NCI-H2196 treated with DMSO at 0.1 percent for 48 hours (cell line): ENCODE measurements around the gene ARHGEF11.
"Not testable (repeated sequence)": the region's sequence is repeated elsewhere in the genome, so short reads cannot be mapped to it uniquely, and the experiment has no call there.

Source experiments
- DNase-seq: peaks from one replicate; lab custom pipeline; 2025; ENCODE audit not compliant: unreplicated experiment; lab: John Stamatoyannopoulos, UW

Gene ARHGEF11

DNA sequence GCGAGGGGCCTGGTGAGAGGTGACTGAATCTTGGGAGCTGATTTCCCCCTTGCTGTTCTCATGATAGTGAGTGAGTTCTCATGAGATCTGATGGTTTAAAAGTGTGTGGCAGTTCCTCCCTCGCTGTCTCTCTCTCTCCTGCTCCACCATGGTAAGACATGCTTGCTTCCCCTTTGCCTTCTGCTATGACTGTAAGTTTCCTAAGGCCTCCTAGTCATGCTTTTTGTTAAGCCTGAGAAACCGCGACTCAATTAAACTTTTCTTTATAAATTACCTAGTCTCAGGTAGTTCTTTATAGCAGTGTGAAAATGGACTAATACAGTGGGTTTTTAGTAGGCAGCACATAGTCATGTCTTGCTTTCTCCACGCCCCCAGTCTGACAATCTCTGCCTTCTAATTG, 10.2 kb upstream of the ARHGEF11 start:
- DNase-seq, result not testable (repeated sequence)

DNA sequence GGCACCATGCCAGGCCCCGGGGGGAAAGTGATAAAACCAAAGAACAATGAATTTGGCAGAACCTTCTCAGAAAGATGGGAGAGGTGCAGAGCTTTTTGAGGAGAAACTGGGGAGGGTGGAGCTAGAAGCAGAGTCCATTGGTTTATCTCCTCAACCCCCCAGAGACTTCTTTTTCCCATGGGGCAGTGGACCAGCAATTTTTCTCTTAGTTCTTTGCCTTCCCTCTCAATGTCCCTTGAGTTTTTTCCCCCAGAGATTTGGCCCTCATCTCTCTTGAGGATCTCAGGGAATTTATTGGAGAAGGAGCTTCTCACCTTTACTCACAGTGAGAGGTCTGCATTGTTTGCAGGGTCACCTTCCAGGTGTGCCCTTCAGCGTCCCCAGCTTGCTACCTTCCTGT, 5.3 kb upstream of the ARHGEF11 start:
- no peak for DNase-seq

DNA sequence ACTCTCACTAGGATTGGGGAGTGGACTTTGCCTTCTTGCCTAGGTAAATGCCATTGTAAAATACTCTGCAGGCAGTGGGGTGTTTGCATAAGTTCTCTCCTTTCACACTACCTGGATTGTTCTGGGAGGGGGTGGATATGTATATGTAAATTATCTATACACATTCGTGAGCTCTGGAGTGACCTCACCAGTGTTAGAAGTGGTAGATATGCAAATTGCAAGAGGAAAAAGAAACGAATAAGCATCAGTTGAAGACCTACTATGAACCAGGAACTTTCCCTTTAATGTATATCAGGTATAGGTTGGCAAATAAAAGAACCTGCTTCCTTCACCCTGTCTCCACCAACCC, 1.5 kb upstream of the ARHGEF11 start:
- DNase-seq, result no peak

DNA sequence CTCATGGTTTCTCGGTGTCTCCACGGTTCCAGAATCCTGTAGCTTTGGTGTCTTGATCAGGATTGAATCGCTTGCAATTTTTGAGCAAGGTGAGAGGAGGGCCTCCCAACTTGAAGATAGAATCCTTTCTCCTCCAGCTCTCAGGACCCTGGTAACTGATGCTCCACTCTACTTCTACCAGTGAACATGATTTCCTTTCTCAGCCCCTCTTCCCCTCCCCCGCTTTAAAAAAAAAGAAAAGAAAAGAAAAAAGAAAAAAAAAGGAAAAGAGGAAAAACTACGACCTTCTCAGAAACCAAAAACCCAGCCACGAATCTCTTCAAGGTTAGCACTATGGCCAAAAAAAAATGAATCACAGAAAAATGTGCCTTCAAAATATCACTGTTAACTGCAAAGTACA, 1.2 kb downstream of the ARHGEF11 start:
- no peak for DNase-seq

DNA sequence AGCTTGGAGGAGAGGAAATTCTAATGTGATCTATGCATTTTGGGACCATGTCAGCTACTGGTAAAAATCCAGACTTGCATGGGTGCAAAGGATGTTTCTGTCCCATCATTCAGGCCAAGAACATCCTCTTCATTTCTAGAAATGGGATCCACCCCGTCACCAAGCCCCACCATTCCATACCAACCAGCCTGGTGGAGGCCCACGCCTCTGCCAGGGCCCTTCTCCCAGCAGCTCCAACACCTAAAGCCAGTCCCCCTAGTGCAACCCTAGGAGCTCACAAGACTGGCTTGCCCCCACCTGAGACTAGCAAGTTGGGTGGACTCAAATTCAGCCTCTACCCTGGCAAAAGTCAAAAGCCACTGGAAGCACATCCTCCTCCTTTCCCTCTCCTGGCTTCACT, 1.9 kb downstream of the ARHGEF11 start:
- DNase-seq, result no peak

DNA sequence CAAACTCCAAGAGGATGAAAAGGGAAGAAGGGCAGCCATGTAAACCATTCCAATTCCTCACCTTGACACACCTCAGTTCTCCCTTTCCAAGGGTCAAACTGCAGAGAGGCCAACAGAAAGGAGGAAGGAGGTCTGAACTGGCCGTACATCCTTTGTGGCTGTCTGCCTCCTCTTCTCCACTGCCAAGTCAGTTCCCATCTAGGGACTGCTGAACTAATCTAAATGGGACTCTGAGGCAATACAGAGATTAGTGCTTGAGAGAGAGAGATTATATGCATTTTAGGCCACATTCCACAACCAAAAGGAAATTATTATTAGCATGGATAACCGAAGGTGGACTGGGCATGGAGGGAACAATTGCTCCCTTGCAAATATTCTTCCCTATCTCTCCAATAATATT, 2.7 kb downstream of the ARHGEF11 start:
- no peak for DNase-seq

DNA sequence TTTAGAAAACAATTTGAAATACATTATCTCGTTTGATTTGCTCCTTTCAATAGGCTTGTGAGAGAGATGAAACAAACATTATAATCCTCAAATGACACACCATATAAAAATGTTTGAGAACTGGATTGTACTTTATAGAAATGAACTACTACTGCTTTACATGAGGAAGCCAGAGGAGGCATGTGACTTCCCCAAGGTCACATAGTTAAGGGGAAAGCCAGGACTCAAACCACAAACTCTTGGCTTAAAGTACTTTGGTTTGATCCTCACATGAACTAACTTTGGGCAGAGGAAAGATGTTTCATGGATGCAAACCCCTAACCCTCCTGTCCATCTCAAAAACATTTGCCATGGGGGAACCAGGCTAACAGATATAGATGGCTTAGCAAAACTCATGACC, 4.7 kb downstream of the ARHGEF11 start:
- DNase-seq, result no peak

DNA sequence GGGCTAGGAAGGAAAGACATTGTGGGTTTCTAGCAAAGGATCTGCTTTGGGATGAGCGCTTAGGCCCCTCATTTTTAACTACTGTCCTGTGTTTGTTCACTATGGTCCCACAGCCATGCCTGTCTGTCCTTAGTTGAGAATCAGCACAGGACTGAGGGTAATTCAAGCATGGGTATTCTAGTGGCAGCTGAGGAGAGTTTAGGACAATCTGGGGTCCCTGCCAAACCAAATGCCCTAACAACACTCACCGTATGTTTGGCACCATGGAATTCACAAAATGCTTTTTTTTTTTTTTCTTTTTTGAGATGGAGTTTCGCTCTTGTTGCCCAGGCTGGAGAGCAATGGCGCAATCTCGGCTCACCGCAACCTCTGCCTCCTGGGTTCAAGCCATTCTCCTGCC, 10.4 kb downstream of the ARHGEF11 start:
- DNase-seq, result no peak

DNA sequence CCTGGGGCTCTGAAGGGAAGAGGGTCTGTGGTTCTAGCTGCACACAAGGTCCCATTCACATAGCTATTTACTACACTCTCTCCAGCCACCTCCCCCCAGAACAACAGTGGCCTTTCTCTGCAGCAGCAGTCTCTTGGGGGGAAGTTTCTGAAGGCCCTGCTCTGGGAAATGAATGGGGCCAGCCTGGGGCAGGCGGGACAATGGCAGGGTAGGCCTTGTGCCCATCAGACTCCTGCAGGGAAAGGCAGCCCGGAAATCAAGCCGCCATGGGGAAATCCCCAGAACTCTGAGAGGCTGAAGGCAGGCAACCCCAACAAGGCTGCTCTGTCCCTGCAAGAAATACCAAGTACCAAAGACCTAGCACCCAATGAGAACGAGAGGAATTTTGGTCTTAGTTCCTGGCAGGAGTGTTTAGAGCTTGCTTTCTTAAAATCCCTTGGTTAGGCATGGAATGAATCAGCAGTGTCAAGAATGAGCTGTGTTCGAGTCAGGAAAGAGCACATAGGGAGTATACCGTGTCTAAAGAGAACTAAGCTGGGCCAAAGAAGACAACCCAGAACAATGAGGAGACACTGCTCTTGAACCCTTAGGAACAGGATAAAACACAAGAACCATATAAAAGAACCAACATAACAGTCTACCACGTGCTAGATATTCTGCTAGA, 11.3 kb downstream of the ARHGEF11 start:
- no peak for DNase-seq

DNA sequence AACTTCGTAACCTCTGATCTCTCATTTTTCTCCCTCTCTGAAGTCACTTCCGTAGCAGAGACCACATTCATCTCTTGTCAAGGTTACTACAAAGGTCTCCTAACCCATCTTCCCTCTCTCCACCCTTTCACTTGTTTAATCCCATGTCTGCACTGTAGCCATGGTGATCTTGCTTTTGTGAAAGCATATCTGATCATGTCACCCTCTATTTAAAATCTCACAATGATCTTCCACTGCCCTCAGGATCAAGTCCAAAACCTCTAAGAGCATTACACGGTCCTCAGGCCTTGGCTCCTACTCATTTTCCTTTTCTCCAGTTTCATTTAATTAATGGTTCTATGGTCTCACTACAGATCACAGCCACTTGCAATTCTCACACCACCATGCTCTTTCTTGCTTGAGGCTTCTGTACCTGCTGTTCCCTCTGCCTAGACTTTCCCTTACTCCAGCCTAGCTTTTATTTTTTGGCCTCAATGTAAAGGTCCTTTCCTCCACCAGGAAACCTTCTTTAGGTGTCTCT, 12.1 kb downstream of the ARHGEF11 start:
- DNase-seq, result no peak

DNA sequence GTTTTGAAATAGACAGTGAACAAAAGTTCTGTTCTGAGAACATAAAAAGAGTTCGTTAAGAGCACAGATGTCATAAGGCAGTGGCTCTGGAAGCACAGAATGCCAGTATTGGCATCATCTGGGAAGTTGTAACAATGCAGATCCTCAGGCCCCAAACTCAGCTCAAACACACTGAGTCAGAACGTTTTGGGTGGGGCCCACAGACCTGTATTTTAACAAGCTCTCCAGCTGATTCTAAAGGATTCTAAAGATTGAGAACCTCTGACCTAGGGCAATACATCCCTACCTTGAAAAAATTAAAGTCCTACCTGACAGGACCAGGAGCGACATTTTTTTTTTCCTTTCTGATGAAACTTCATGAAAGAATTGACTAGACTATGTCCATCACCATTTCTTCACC, 13.2 kb downstream of the ARHGEF11 start:
- DNase-seq, result no peak

DNA sequence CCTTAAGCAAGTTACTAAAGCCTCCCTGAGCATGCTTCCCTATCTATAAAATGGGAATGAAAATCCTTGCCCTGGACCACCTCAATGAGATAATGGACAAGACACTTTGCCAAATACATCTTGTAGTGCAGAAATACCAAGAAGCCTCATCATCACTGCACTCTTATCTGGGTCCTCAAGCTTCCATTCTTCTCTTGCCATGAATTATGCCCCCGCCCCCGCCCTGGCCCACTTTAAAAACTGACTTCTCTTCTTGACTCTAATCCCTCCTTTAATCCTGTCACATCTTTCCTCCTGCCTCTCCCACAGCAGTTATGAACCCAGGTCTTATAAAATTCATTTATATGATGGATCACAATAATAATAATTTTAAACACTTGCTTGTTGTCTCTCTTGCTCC, 14.8 kb downstream of the ARHGEF11 start:
- DNase-seq, result no peak

DNA sequence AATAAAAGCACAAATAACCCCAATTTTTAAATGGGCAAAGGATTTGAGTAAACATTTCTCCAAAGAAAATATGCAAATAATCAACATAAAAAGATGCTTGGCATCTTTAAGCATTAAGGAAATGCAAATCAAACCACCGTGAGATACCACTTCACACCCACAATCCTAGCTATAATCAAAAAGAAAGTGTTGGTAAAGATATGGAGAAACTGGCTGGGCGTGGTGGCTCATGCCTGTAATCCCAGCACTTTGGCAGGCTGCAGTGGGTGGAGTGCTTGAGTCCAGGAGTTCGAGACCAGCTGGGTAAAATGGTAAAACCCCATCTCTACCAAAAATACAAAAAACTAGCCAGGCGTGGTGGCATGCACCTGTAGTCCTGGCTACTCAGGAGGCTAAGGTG, 16.9 kb downstream of the ARHGEF11 start:
- DNase-seq, result no peak

DNA sequence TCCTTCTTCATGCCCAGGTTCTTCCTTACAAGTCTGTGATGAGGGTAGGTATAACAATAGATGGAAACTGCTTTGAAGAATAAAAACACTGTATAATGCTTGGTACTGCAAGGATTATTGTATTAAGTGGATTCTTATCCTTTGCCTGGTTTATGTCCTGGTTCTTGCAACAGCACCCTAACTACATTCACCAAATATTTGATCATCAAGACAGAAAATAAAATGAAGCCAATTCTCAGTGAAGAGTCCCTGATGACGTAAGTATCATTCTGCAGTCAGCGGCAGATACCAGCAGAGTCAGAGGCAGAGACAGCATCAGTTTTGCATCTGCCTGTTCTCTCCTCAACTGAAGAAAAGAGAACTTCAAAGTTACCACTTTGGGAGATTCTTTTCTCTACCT, 19.7 kb downstream of the ARHGEF11 start:
- no peak for DNase-seq

DNA sequence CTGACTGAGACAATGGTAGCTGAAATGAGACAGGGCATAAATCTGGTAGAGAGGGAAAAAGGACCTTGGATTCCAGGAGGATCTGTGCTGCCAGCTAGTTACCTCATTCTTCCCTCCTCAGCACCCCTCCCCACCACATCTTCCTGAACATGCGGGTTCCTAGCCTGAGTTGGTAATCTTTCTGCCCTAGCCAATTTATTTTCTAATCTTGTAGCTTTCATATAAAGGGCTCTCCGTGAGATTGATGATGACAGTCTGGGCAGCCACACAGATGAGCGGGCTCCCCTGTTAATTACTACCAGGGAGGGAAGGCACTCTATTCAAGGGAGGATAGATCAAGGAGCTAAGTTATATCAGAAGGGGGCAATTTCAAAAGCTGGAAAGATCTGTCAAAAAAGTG, 20.2 kb downstream of the ARHGEF11 start:
- no peak for DNase-seq

DNA sequence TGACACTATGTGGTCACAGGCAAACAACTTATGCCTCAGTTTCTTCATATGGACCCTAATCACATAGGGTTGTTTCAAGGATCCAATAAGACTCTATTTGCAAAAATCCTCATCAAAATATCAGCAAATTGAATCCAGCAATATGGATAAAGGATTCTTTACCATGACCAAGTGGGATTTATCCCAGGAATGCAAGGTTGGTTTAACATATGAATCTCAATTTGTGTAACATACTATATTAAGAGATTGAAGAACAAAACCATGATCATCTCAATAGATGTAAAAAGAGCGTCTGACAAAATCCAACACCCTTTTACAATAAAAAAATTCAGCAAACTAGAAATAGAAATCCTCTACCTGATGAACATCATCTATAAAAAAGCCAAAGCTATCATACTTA, 23.9 kb downstream of the ARHGEF11 start:
- DNase-seq, result no peak

DNA sequence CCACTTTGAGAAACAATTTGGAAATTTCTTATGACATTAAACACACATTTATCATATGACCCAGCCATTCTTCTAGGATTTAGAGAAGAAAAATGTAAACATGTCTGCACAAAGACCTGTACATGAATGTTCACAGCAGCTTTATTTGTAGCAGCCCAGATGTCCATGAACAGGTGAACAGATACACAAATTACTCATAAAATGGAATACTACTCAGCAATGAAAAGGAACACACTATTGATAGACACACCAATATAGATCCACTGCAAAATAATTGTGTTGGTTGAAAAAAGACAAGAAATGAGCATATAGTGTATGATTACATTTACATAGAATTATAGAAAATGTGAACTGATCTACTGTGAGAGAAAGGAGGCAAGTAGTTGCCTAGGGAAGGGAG, 26.1 kb downstream of the ARHGEF11 start:
- no peak for DNase-seq

DNA sequence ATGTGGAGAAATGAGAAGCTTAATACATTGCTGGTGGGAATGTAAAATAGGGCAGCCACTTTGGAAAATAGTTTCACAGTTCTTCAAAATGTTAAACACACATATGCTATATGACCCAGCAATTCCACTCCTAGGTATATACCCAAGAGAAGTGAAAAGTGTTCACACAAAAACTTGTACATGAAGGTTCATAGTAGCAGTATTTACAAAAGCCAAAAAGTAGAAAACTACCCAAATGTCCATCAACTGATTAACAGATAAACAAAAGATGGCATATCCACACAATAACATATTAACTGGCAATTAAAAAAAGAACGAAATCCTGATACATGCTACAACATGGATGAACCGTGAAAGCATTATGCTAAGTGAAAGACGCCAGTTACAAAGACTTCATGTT, 33.7 kb downstream of the ARHGEF11 start:
- DNase-seq, result no peak

DNA sequence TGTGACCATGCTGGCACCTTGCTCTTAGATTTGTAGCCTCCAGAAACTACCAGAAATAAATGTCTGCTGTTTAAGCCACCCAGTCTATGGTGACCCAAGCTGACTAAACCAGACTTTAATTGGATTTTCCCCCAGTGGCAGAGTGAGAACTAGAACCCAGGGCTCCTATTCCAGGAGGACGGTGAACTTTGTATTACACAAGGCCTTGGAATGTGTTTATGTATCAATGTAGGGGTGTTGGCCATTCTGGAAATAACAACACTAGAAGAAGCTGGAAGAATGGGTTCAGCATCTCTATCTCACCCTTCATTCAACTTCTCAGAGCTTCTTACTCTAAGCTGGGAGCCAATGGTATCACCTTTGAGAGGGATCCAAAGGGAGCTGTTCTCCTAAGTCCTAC, 37.0 kb downstream of the ARHGEF11 start:
- DNase-seq, result no peak

DNA sequence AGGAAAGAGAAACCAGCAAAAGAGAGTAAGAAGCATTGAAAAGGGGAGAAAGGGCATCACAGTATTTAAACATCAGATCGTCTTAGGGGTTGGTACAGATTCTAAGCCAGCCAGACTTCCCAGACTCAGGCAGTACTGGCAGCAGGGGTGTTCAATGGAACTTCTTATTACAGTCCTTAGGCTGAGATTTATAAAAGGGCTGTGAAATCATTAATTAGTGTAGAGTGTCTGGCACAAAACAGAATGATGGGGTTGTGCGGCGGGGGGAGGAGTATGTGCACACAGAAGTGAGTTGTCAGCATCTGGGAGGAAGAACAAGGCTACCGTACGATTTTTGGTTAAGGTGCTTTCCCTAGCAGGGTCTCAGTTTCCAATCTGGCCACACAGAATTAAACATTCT, 38.2 kb downstream of the ARHGEF11 start:
- no peak for DNase-seq

DNA sequence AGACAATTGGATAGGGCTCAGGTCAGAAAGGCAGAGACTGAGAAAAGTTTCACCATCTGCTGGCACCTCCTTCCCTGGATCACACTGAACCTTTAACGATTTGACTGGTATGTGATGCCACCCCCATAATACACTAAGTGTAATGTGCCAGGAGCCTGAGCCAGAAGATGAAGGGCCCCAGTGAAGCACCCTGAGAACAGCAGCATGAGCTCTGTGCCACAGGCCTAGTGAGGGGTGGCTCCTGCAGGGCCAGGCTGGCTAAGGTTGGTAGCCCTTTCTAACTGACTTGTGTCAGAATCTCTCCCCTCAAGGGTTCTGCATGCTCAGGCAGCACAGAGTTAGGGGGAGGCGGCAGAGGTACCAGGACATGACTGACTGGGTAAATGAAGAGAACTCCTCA, 38.9 kb downstream of the ARHGEF11 start:
- no peak for DNase-seq

DNA sequence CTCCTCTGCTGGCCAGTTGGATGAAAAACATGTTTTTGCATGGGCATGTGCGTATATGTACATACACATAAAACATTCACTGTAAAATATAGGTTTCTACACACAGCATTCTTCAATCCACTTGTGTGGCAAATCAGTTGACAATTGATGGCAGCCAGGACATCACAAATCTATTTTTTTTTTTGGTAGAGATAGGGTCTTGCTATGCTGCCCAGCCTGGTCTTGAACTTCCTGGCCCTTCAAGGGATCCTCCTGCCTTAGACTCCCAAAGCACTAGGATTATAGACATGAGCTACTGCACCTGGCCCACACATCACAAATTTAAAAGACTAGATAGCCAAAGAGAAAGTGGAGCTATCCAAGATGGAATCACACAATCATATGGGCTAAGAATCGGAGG, 39.6 kb downstream of the ARHGEF11 start:
- no peak for DNase-seq

DNA sequence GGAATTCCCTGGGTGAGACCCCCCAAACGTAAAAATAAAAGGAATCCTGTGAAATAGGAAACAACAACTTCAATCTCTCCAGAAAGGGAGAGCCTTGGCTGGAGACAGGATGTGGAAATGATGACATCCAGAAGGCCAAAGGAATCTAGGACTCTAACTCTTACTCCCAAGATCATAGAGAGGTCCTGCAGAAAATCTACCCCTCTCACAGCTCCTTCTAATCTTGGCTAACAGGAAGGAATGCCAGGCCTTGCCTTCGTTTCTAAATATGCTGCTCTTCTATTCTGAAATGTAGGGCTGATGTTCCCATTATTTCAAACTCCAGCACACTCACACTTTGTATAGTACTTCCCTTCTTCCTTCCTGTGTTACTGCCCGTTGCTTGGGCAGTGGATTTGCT, 40.7 kb downstream of the ARHGEF11 start:
- no peak for DNase-seq

DNA sequence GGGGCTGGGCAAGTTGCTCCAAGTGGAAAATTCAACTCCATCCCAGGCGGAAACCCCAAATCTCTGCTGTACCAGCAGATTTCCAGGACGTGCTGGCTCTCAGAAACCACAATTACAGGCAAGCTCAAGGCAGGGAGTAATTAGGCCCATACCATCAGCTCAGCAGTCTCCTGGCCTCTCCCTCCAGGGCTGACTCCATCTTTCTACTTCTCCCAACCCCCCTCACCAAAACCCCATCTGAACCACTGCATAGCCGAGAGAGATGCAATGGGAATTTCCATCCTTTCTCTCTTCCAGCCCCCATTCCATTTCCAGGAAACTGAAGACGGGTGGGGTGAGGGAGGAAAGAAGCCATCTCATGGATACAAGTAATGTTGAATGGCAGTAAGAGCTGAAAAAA, 41.2 kb downstream of the ARHGEF11 start:
- no peak for DNase-seq
